ENCODE measurements around the gene MUC4.
"Not testable (repeated sequence)": the region's sequence is repeated elsewhere in the genome, so short reads cannot be mapped to it uniquely, and the experiment has no call there.

The MUC4 gene

GRCh38 chr3:195710126-195710905, 101.4 kb downstream of the MUC4 start:
- not testable (repeated sequence) for H2AFZ ChIP-seq (ENCODE audit: low read length); H3K36me3 ChIP-seq (ENCODE audit: insufficient read depth, low read length); H3K79me2 ChIP-seq (ENCODE audit: insufficient read depth, low read length); H3K9me2 ChIP-seq (ENCODE audit: low read depth, low read length); H3K27ac ChIP-seq (ENCODE audit: low read depth, low read length, poor library complexity, severe bottlenecking); H3K27me3 ChIP-seq (ENCODE audit: insufficient read depth, low read length); H3K4me3 ChIP-seq (ENCODE audit: low read depth, low read length, poor library complexity, severe bottlenecking); H3K9me3 ChIP-seq (ENCODE audit: low read length); H3K9ac ChIP-seq (ENCODE audit: low read length); H3K4me1 ChIP-seq (ENCODE audit: insufficient read depth, low read length, severe bottlenecking); H4K20me1 ChIP-seq (ENCODE audit: insufficient read depth, low read length); H3F3A ChIP-seq (ENCODE audit: insufficient read depth, low read length); H3K4me2 ChIP-seq (ENCODE audit: low read length)

- no peak overlapping the region for H3K27ac ChIP-seq (ENCODE audit: low read depth, low read length, poor library complexity, severe bottlenecking)
- H3K27me3 ChIP-seq (ENCODE audit: insufficient read depth, low read length), result peaks cover 11% of the 10 kb centered on the region; the same call in 1 of the 2 replicates
- no peaks in the 10 kb centered on the region for H3K36me3 ChIP-seq (ENCODE audit: insufficient read depth, low read length)
- no peak for TF ChIP-seq EZH2 (IDR thresholded peaks at IDR 0.05; ENCODE audit: borderline replicate concordance, low read length)
- TF ChIP-seq, protein P1, sequence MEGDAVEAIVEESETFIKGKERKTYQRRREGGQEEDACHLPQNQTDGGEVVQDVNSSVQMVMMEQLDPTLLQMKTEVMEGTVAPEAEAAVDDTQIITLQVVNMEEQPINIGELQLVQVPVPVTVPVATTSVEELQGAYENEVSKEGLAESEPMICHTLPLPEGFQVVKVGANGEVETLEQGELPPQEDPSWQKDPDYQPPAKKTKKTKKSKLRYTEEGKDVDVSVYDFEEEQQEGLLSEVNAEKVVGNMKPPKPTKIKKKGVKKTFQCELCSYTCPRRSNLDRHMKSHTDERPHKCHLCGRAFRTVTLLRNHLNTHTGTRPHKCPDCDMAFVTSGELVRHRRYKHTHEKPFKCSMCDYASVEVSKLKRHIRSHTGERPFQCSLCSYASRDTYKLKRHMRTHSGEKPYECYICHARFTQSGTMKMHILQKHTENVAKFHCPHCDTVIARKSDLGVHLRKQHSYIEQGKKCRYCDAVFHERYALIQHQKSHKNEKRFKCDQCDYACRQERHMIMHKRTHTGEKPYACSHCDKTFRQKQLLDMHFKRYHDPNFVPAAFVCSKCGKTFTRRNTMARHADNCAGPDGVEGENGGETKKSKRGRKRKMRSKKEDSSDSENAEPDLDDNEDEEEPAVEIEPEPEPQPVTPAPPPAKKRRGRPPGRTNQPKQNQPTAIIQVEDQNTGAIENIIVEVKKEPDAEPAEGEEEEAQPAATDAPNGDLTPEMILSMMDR (IDR thresholded peaks at IDR 0.05; ENCODE audit: low read length), result no peak
- no peaks in the 10 kb centered on the region for H3K9me3 ChIP-seq (ENCODE audit: low read length)
- no peaks in the 10 kb centered on the region for H4K20me1 ChIP-seq (ENCODE audit: insufficient read depth, low read length)
- H3K9me2 ChIP-seq (ENCODE audit: low read depth, low read length), result no peaks in the 10 kb centered on the region
- H3K4me1 ChIP-seq (ENCODE audit: insufficient read depth, low read length, severe bottlenecking), result no peaks in the 10 kb centered on the region
- H3K79me2 ChIP-seq (ENCODE audit: insufficient read depth, low read length), result no peaks in the 10 kb centered on the region
- H3K4me3 ChIP-seq (ENCODE audit: low read depth, low read length, poor library complexity, severe bottlenecking), result no peak overlapping the region
- no peak overlapping the region for H2AFZ ChIP-seq (ENCODE audit: low read length)
- H3K9ac ChIP-seq (ENCODE audit: low read length), result no peak overlapping the region
- no peaks in the 10 kb centered on the region for H3F3A ChIP-seq (ENCODE audit: insufficient read depth, low read length)
- H3K4me2 ChIP-seq (ENCODE audit: low read length), result no peak overlapping the region
Observed at GRCh38 chr3:195709676-195710085, 102.0 kb downstream of the MUC4 start.

DNA sequence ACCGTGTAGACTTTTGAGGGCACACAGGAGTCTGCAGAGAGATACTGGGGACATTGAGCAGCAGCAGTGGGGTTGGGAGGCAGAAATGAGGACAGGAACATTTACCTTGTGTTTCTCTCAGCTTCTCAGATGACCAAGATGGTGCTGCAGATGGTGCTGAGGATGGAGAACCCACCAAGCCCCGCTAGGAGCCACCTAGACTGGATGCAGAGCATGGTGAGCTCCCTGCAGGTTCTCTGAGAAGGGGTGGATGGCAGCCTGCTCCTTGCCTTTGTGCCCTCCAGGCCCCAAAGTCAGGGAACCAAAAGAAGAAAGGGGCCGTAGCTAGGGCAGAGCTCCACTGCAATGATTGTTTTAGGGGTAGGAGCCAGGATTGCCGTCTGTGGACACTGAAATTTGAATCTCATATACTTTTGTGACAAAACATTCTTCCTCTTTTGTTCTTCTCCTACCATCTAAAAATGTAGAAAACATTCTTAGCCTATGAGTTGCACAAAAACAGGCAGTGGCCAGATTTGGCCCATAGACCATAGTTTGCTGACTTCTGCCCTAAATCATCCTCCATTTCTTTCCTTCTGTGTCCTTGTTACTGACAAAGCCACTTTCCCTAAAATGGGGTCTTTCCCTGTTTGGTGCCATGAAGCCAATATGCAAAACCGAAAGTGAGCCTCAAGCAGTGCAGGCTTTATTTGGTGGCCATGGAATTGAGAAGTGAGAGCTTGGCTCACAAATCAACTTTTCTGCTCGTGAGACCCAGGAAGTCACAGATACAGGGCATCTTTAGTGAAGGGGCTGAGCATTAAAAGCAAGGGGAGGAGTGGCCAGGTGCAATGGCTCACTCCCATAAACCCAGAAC, 102.9 kb downstream of the MUC4 start:
- H3K9me2 ChIP-seq (ENCODE audit: low read depth, low read length), result no peaks in the 10 kb centered on the region
- H4K20me1 ChIP-seq (ENCODE audit: insufficient read depth, low read length), result no peaks in the 10 kb centered on the region
- TF ChIP-seq EZH2 (IDR thresholded peaks at IDR 0.05; ENCODE audit: borderline replicate concordance, low read length), result no peak
- TF ChIP-seq, protein P1 (IDR thresholded peaks at IDR 0.05; ENCODE audit: low read length), result no peak
- no peak overlapping the region for H3K27ac ChIP-seq (ENCODE audit: low read depth, low read length, poor library complexity, severe bottlenecking)
- H3F3A ChIP-seq (ENCODE audit: insufficient read depth, low read length), result no peaks in the 10 kb centered on the region
- no peaks in the 10 kb centered on the region for H3K79me2 ChIP-seq (ENCODE audit: insufficient read depth, low read length)
- no peaks in the 10 kb centered on the region for H3K4me1 ChIP-seq (ENCODE audit: insufficient read depth, low read length, severe bottlenecking)
- no peak overlapping the region for H3K4me2 ChIP-seq (ENCODE audit: low read length)
- H3K4me3 ChIP-seq (ENCODE audit: low read depth, low read length, poor library complexity, severe bottlenecking), result no peak overlapping the region
- H3K27me3 ChIP-seq (ENCODE audit: insufficient read depth, low read length), result peaks cover 17% of the 10 kb centered on the region; the same call in 1 of the 2 replicates
- H3K9me3 ChIP-seq (ENCODE audit: low read length), result no peaks in the 10 kb centered on the region
- no peak overlapping the region for H3K9ac ChIP-seq (ENCODE audit: low read length)
- no peak overlapping the region for H2AFZ ChIP-seq (ENCODE audit: low read length)
- H3K36me3 ChIP-seq (ENCODE audit: insufficient read depth, low read length), result no peaks in the 10 kb centered on the region

All from OCI-LY1 (cell line).